Measurements from ENCODE around the gene R3HDM1. TPM values are rescaled to one million over a fixed set of nuclear protein-coding genes. Genes with fewer than 3 reads are reported as not detected.

R3HDM1 gene
- polyA plus RNA-seq, 2 of the 4 experiments (the other 2 are of a cell fraction) = 27.6 to 63.3 TPM

DNA sequence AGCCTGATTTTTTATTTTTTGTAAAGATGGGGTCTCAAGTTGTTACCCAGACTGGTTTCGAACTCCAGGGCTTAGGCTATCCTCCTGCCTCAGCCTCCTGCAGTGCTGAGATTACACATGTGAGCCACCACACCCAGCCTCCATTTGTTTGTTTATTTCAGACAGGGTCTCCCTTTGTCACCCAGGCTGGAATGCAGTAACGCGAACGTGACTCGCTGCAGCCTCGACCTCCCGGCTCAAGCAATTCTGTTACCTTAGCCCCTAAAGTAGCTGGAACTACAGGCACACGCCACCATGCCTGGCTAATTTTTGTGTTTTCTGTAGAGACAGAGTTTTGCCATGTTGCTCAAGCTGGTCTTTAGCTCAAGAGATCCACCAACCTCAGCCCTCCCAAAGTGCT lies 237.6 kb downstream of the R3HDM1 start:
- DNase-seq (ENCODE audit: low read depth in 1 of 2, low spot score in 1 of 2) (no peak), FAIRE-seq (no peak), ATAC-seq (no peak)
- TF ChIP-seq HOXB5 (CRISPR knock-in tag; IDR thresholded peaks at IDR 0.05) = no peak
- TF ChIP-seq RFX5 (IDR thresholded peaks at IDR 0.05) = no peak
- TF ChIP-seq ZFP36 (IDR thresholded peaks at IDR 0.05; ENCODE audit: borderline replicate concordance, partially characterized antibody) = no peak
- no peak for TF ChIP-seq GATA3 (IDR thresholded peaks at IDR 0.05; ENCODE audit: borderline replicate concordance)
- no peak for TF ChIP-seq FOSL2 (IDR thresholded peaks at IDR 0.05)
- no peak for TF ChIP-seq FOSL2 (CRISPR knock-in tag; IDR thresholded peaks at IDR 0.05)
- TF ChIP-seq CBX8 (IDR thresholded peaks at IDR 0.05) = no peak
- no peak for TF ChIP-seq RCOR1 (IDR thresholded peaks at IDR 0.05; ENCODE audit: low read depth, low read length)
- TF ChIP-seq CHD2 (IDR thresholded peaks at IDR 0.05; ENCODE audit: low read length, partially characterized antibody) = no peak
- no peak for TF ChIP-seq MAFK (IDR thresholded peaks at IDR 0.05; ENCODE audit: partially characterized antibody)
- Histone ChIP-seq H3K27ac (no peak overlapping the region), H3K9me3 (no peaks in the 10 kb centered on the region), H3K4me1 (no peaks in the 10 kb centered on the region), H3K4me3 (no peak overlapping the region), H3K4me2 (no peak overlapping the region)
- POLR2A ChIA-PET = no interaction called here
- 90% methylated on average over 8 of the region's 8 CpGs for WGBS (ENCODE audit: missing lambda C conversion rate)
- CTCF ChIA-PET = interaction anchor here (1.1 to 1.3 kb wide), 3 partner anchors 13 to 765 kb away, joined by 3 to 4 read pairs (median 3); no protein-coding TSS in a partner anchor

- Histone ChIP-seq H3K27ac (no peak overlapping the region), H3K9me3 (no peaks in the 10 kb centered on the region), H3K4me2 (no peak overlapping the region), H3K4me3 (no peak overlapping the region), H3K4me1 (no peaks in the 10 kb centered on the region)
- FAIRE-seq (no peak), DNase-seq (ENCODE audit: low read depth in 1 of 2, low spot score in 1 of 2) (no peak), ATAC-seq (no peak)
- TF ChIP-seq USF2 (IDR thresholded peaks at IDR 0.05) (no peak), NFE2L2 (conservative IDR thresholded peaks at IDR 0.05; ENCODE audit: low read length) (no peak), JUN (IDR thresholded peaks at IDR 0.05) (no peak), HEYL (CRISPR knock-in tag; IDR thresholded peaks at IDR 0.05) (no peak), E2F6 (IDR thresholded peaks at IDR 0.05; ENCODE audit: borderline replicate concordance, low read depth) (no peak), CEBPB (IDR thresholded peaks at IDR 0.05) (no peak), MAFK (IDR thresholded peaks at IDR 0.05; ENCODE audit: partially characterized antibody) (no peak), FOXS1 (CRISPR knock-in tag; IDR thresholded peaks at IDR 0.05) (no peak), SREBF2 (IDR thresholded peaks at IDR 0.05) (no peak), BHLHE40 (IDR thresholded peaks at IDR 0.05; ENCODE audit: low read depth, low read length) (no peak), ZC3H11A (IDR thresholded peaks at IDR 0.05) (no peak), MAZ (IDR thresholded peaks at IDR 0.05; ENCODE audit: borderline replicate concordance, low read depth, low read length) (no peak)
- TF ChIP-seq, protein P1, sequence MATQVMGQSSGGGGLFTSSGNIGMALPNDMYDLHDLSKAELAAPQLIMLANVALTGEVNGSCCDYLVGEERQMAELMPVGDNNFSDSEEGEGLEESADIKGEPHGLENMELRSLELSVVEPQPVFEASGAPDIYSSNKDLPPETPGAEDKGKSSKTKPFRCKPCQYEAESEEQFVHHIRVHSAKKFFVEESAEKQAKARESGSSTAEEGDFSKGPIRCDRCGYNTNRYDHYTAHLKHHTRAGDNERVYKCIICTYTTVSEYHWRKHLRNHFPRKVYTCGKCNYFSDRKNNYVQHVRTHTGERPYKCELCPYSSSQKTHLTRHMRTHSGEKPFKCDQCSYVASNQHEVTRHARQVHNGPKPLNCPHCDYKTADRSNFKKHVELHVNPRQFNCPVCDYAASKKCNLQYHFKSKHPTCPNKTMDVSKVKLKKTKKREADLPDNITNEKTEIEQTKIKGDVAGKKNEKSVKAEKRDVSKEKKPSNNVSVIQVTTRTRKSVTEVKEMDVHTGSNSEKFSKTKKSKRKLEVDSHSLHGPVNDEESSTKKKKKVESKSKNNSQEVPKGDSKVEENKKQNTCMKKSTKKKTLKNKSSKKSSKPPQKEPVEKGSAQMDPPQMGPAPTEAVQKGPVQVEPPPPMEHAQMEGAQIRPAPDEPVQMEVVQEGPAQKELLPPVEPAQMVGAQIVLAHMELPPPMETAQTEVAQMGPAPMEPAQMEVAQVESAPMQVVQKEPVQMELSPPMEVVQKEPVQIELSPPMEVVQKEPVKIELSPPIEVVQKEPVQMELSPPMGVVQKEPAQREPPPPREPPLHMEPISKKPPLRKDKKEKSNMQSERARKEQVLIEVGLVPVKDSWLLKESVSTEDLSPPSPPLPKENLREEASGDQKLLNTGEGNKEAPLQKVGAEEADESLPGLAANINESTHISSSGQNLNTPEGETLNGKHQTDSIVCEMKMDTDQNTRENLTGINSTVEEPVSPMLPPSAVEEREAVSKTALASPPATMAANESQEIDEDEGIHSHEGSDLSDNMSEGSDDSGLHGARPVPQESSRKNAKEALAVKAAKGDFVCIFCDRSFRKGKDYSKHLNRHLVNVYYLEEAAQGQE (IDR thresholded peaks at IDR 0.05) = no peak
- ChIA-PET POLR2A (no interaction called here), CTCF (no interaction called here)
- WGBS (ENCODE audit: missing lambda C conversion rate) = 81% methylated on average over 2 of the region's 2 CpGs
These were observed 242.0 kb downstream of the R3HDM1 start for GRCh38 chr2:135773319-135773718.

DNA sequence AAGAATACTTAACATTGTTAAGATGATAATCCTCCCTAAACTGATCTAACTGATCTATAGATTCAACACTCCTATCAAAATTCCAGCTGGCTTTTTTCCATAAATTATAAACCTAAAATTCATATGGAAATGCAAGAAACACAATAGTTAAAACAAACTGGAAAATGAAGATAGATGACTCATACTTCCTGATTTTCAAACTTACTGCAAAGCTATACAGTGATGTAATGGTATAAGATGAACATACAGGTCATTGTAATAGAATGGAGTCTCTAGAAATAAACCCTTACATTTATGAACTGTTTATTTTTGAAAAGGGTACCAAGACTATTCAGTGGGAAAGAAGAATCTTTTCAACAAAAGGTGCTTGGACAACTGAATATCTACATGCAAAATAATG lies 242.6 kb downstream of the R3HDM1 start:
- H3K4me2 ChIP-seq = no peak overlapping the region
- no peak for ATAC-seq
- no peak for FAIRE-seq
- no peaks in the 10 kb centered on the region for H3K9me3 ChIP-seq
- H3K27ac ChIP-seq = no peak overlapping the region
- no peaks in the 10 kb centered on the region for H3K4me1 ChIP-seq
- CTCF ChIA-PET = no interaction called here
- no peak overlapping the region for H3K4me3 ChIP-seq
- no peak for DNase-seq (ENCODE audit: low read depth in 1 of 2, low spot score in 1 of 2)
- TF ChIP-seq SMC3 (IDR thresholded peaks at IDR 0.05) = no peak
- TF ChIP-seq FOSL2 (IDR thresholded peaks at IDR 0.05) = no peak
- peak; percentile 68 for TF ChIP-seq FOSL2 (CRISPR knock-in tag; IDR thresholded peaks at IDR 0.05)
- POLR2A ChIA-PET = no interaction called here

Small RNA genes within 50 kb of the gene (small RNA-seq; reads per million reads assigned to genes)
- 5.3 to 92.5 (median 64.1) reads per million in 6 experiments for gene MIR128-1
- gene RNU6-512P = 0 reads per million in 6 experiments

Other genes with a start within 250 kb of the R3HDM1 start
- gene ZRANB3, start 266 bp upstream of the R3HDM1 start, polyA plus RNA-seq (2011; rRNA removed) = 10.1 and 12.4 TPM in 2 replicates
- gene ZRANB3, start 266 bp upstream of the R3HDM1 start, polyA plus RNA-seq (2017; fragmentation: RNase III; extraction: RNeasy Plus Mini Kit Qiagen cat#74134 plus additional on column Dnase treatment) = 6.2 to 7.8 TPM (median 7.3 TPM) in 3 replicates
- gene UBXN4, start 210.4 kb downstream of the R3HDM1 start, polyA plus RNA-seq (2011; rRNA removed) = 129 and 134 TPM in 2 replicates
- 58.2 to 72.8 TPM (median 70.8 TPM) in 3 replicates for gene UBXN4, start 210.4 kb downstream of the R3HDM1 start, polyA plus RNA-seq (2017; fragmentation: RNase III; extraction: RNeasy Plus Mini Kit Qiagen cat#74134 plus additional on column Dnase treatment)

All from A549 (cell line).